GM23338 (cell line): ENCODE measurements around the gene INPP4B. TPM values are rescaled to one million over a fixed set of nuclear protein-coding genes. Genes with fewer than 3 reads are reported as not detected.

Source experiments
- ATAC-seq: fragments of 200-7000 bp; cut with Tn5 transposase; 3 replicates; pipeline ENCODE4 v1.9.1; 2020
- DNase-seq: peaks from one replicate; pipeline ENCODE4 v3.0.0-alpha.2; 2015; ENCODE audit warnings: low spot score
- H2AFZ ChIP-seq: fragments of 200-600 bp; sonication (generic); 2 replicates; pipeline ENCODE4 v1.8.0; 2016; ENCODE audit warnings: antibody characterized with exemption, mild to moderate bottlenecking, moderate library complexity
- H3F3A ChIP-seq: fragments of 200-600 bp; sonication (generic); replicated peaks from 2 replicates; pipeline ENCODE4 v1.8.0; 2017; ENCODE audit warnings: antibody characterized with exemption, mixed run types, low read depth
- H3K27ac ChIP-seq: fragments of 200-600 bp; sonication (generic); 2 replicates; pipeline ENCODE4 v1.6.1; 2016; ENCODE audit warnings: low read depth
- H3K27me3 ChIP-seq: fragments of 200-600 bp; sonication (generic); 2 replicates; pipeline ENCODE4 v1.8.0; 2016; ENCODE audit warnings: mild to moderate bottlenecking, mixed run types, moderate library complexity; ENCODE audit not compliant: insufficient read depth
- H3K36me3 ChIP-seq: fragments of 200-600 bp; sonication (generic); 2 replicates; pipeline ENCODE4 v1.8.0; 2016; ENCODE audit warnings: mild to moderate bottlenecking; ENCODE audit not compliant: insufficient read depth
- H3K4me1 ChIP-seq: fragments of 200-600 bp; sonication (generic); 2 replicates; pipeline ENCODE4 v1.8.0; 2016; ENCODE audit warnings: mild to moderate bottlenecking, moderate library complexity; ENCODE audit not compliant: insufficient read depth
- H3K4me2 ChIP-seq: fragments of 200-600 bp; sonication (generic); 2 replicates; pipeline ENCODE4 v1.7.1; 2017; ENCODE audit warnings: mixed run types
- H3K4me3 ChIP-seq: fragments of 200-600 bp; sonication (generic); 2 replicates; pipeline ENCODE4 v1.6.1; 2016; ENCODE audit warnings: mixed run types
- H3K79me2 ChIP-seq: fragments of 200-600 bp; sonication (generic); replicated peaks from 2 replicates; pipeline ENCODE4 v1.8.0; 2017; ENCODE audit warnings: mild to moderate bottlenecking; ENCODE audit not compliant: insufficient read depth
- H3K9me2 ChIP-seq: fragments of 200-600 bp; sonication (generic); 2 replicates; pipeline ENCODE4 v1.8.0; 2017; ENCODE audit not compliant: insufficient read depth
- H4K20me1 ChIP-seq: fragments of 200-600 bp; sonication (generic); replicated peaks from 2 replicates; pipeline ENCODE4 v1.8.0; 2017; ENCODE audit warnings: mild to moderate bottlenecking; ENCODE audit not compliant: insufficient read depth
- H3K27ac Mint-ChIP-seq: 2 replicates; pipeline ENCODE4 v1.8.0; 2020; ENCODE audit warnings: inconsistent platforms, mild to moderate bottlenecking, moderate library complexity, mixed read lengths
- H3K27me3 Mint-ChIP-seq: 3 replicates; pipeline ENCODE4 v1.8.0; 2022; ENCODE audit warnings: low read depth, mild to moderate bottlenecking, moderate library complexity, mixed read lengths, inconsistent platforms; ENCODE audit not compliant: insufficient read depth, poor library complexity
- H3K36me3 Mint-ChIP-seq: 3 replicates; pipeline ENCODE4 v1.8.0; 2021; ENCODE audit warnings: low read depth, mild to moderate bottlenecking, inconsistent platforms, moderate library complexity, mixed read lengths
- H3K4me1 Mint-ChIP-seq: 3 replicates; pipeline ENCODE4 v1.8.0; 2020; ENCODE audit warnings: mild to moderate bottlenecking, inconsistent platforms, mixed read lengths
- H3K4me3 Mint-ChIP-seq: 3 replicates; pipeline ENCODE4 v1.8.0; 2021; ENCODE audit warnings: moderate library complexity, mild to moderate bottlenecking, inconsistent platforms, mixed read lengths
- H3K9me3 Mint-ChIP-seq: 3 replicates; pipeline ENCODE4 v1.8.0; 2020; ENCODE audit warnings: moderate library complexity, mild to moderate bottlenecking, inconsistent platforms, mixed read lengths
- CREB1 ChIP-seq: fragments of 250-450 bp; sonication (Bioruptor Pico); IDR thresholded peaks from 2 replicates; pipeline ENCODE4 v1.5.0; 2020; ENCODE audit warnings: low read depth, mild to moderate bottlenecking, moderate library complexity
- CTCF ChIP-seq, 2 experiments: fragments of 200-600 bp in 1 of 2; sonication (generic) in 1 of 2; conservative IDR thresholded peaks; 2 replicates each; pipeline versions ENCODE4 v1.5.1 to v1.6.1; 2016 to 2017; ENCODE audit warnings: antibody characterized with exemption in 2 of 2, low read depth in 2 of 2, mild to moderate bottlenecking in 2 of 2, moderate library complexity in 1 of 2
- ETS1 ChIP-seq: IDR thresholded peaks from 2 replicates; pipeline ENCODE4 v1.6.1; 2016; ENCODE audit warnings: antibody characterized with exemption
- EZH2 ChIP-seq: fragments of 200-600 bp; sonication (generic); IDR thresholded peaks from one replicate; pipeline ENCODE4 v1.8.0; 2017; ENCODE audit warnings: antibody characterized with exemption, mild to moderate bottlenecking, low read depth; ENCODE audit not compliant: unreplicated experiment
- EZH2phosphoT487 ChIP-seq: fragments of 200-600 bp; sonication (generic); IDR thresholded peaks from one replicate; pipeline ENCODE4 v1.8.1; 2018; ENCODE audit warnings: antibody characterized with exemption; ENCODE audit not compliant: unreplicated experiment
- JUNB ChIP-seq: IDR thresholded peaks from one replicate; pipeline ENCODE4 v1.6.1; 2016; ENCODE audit warnings: antibody characterized with exemption; ENCODE audit not compliant: unreplicated experiment
- NANOG ChIP-seq: IDR thresholded peaks from 2 replicates; pipeline ENCODE4 v1.6.1; 2016; ENCODE audit warnings: antibody characterized with exemption, borderline replicate concordance
- POLR2AphosphoS5 ChIP-seq: IDR thresholded peaks from 2 replicates; pipeline ENCODE4 v1.6.1; 2016; ENCODE audit warnings: antibody characterized with exemption, low read depth
- REST ChIP-seq: IDR thresholded peaks from one replicate; pipeline ENCODE4 v1.6.1; 2018; ENCODE audit warnings: antibody characterized with exemption; ENCODE audit not compliant: unreplicated experiment
- STAT1 ChIP-seq: IDR thresholded peaks from one replicate; pipeline ENCODE4 v1.6.1; 2016; ENCODE audit warnings: antibody characterized with exemption; ENCODE audit not compliant: unreplicated experiment
- ZNF114 ChIP-seq: fragments of 250-450 bp; sonication (Bioruptor Pico); IDR thresholded peaks from 2 replicates; pipeline ENCODE4 v1.5.0; 2020; ENCODE audit warnings: mild to moderate bottlenecking, moderate library complexity
- ZNF331 ChIP-seq: fragments of 250-450 bp; sonication (Bioruptor Pico); IDR thresholded peaks from 2 replicates; pipeline ENCODE4 v1.5.0; 2020; ENCODE audit warnings: low read depth, mild to moderate bottlenecking, moderate library complexity
- ZNF462 ChIP-seq: fragments of 250-450 bp; sonication (Bioruptor Pico); IDR thresholded peaks from 2 replicates; pipeline ENCODE4 v1.5.0; 2020; ENCODE audit warnings: mild to moderate bottlenecking, moderate library complexity
- polyA plus RNA-seq: library from polyadenylated mRNA; unstranded; fragments of >200 nt; fragmentation: Nextera tagmentation; extraction: Ambion mirVana; gene quantifications from 2 replicates; pipeline ENCODE4 v1.2.1, GENCODE V29; 2016
- total RNA-seq: library from RNA; depleted of rRNA; stranded (reverse); fragments of >200 nt; shearing (Covaris generic); gene quantifications from 2 replicates; pipeline ENCODE4 v1.2.3, GENCODE V29; 2014

The INPP4B gene
- total and polyA plus RNA-seq, 2 experiments from 2014 or later, result 0.11 to 0.14 TPM

- Histone ChIP-seq H3K27ac (no peak overlapping the region), H3K36me3 (no peaks in the 10 kb centered on the region), H3K4me1 (peaks cover 23% of the 10 kb centered on the region), H4K20me1 (no peaks in the 10 kb centered on the region), H3K79me2 (no peaks in the 10 kb centered on the region), H2AFZ (no peak overlapping the region), H3K27me3 (no peaks in the 10 kb centered on the region), H3K4me3 (no peak overlapping the region), H3K9me2 (0 out of 2 replicates have a peak, but pooled peaks cover 4% of the 10 kb centered on the region), H3K4me2 (no peak overlapping the region), H3F3A (no peaks in the 10 kb centered on the region)
- no peak for DNase-seq
- Mint-ChIP-seq H3K4me3 (no peak overlapping the region), H3K4me1 (peaks cover 26% of the 10 kb centered on the region), H3K36me3 (no peaks in the 10 kb centered on the region), H3K27me3 (peaks cover under 1% of the 10 kb centered on the region), H3K9me3 (no peaks in the 10 kb centered on the region), H3K27ac (no peak overlapping the region)
- TF ChIP-seq CTCF (conservative IDR thresholded peaks at IDR 0.05; ENCODE audit: low read depth in 2 of 2), result no peak
- no peak for TF ChIP-seq EZH2phosphoT487
- no peak for TF ChIP-seq CREB1
- TF ChIP-seq EZH2, result no peak
- TF ChIP-seq ETS1, result no peak
- no peak for TF ChIP-seq POLR2AphosphoS5
- no peak for TF ChIP-seq STAT1
- TF ChIP-seq NANOG, result no peak
- no peak for TF ChIP-seq ZNF462
- no peak for TF ChIP-seq ZNF331 (CRISPR knock-in tag)
- no peak for TF ChIP-seq REST
- TF ChIP-seq ZNF114 (CRISPR knock-in tag), result no peak
- no peak for TF ChIP-seq JUNB
- ATAC-seq, result no peak
These were observed 580.6 kb downstream of the INPP4B start for GRCh38 chr4:142265536-142265935.
